H9 (cell line): ENCODE data around the gene DOCK11. TPM values are rescaled to one million over a fixed set of nuclear protein-coding genes. Genes with fewer than 3 reads are reported as not detected.

ENCODE experiments used
- DNase-seq: peaks from one replicate; pipeline ENCODE4 v3.0.0-alpha.2; 2017
- H2AFZ ChIP-seq: one replicate; pipeline ENCODE4 v1.6.1; 2013; ENCODE audit warnings: mild to moderate bottlenecking, low read length, control low read depth, moderate library complexity
- H2AK5ac ChIP-seq: 2 replicates; pipeline ENCODE4 v1.6.1; 2013; ENCODE audit warnings: low read length, control low read depth, mixed read lengths; ENCODE audit not compliant: insufficient read length
- H2BK120ac ChIP-seq: one replicate; pipeline ENCODE4 v1.6.1; 2013; ENCODE audit warnings: low read depth, mild to moderate bottlenecking, low read length, control low read depth, inconsistent platforms; ENCODE audit not compliant: poor library complexity, severe bottlenecking
- H2BK12ac ChIP-seq: 2 replicates; pipeline ENCODE4 v1.6.1; 2013; ENCODE audit warnings: low read length, control low read depth, mixed read lengths, low read depth; ENCODE audit not compliant: insufficient read length
- H2BK15ac ChIP-seq: 2 replicates; pipeline ENCODE4 v1.6.1; 2013; ENCODE audit warnings: low read depth, low read length, control low read depth
- H2BK20ac ChIP-seq: one replicate; pipeline ENCODE4 v1.6.1; 2013; ENCODE audit warnings: low read depth, mild to moderate bottlenecking, low read length, control low read depth, inconsistent platforms; ENCODE audit not compliant: poor library complexity, severe bottlenecking
- H2BK5ac ChIP-seq: 2 replicates; pipeline ENCODE4 v1.6.1; 2013; ENCODE audit warnings: low read length, control low read depth, mixed read lengths; ENCODE audit not compliant: insufficient read length
- H3K14ac ChIP-seq: 2 replicates; pipeline ENCODE4 v1.6.1; 2013; ENCODE audit warnings: low read length, control low read depth; ENCODE audit not compliant: insufficient read depth
- H3K18ac ChIP-seq: 2 replicates; pipeline ENCODE4 v1.6.1; 2013; ENCODE audit warnings: low read depth, mild to moderate bottlenecking, mixed read lengths, low read length, control low read depth; ENCODE audit not compliant: insufficient read length
- H3K23ac ChIP-seq: 2 replicates; pipeline ENCODE4 v1.6.1; 2013; ENCODE audit warnings: low read length, control low read depth, mixed read lengths, low read depth; ENCODE audit not compliant: insufficient read length
- H3K23me2 ChIP-seq: 2 replicates; pipeline ENCODE4 v1.6.1; 2013; ENCODE audit warnings: low read depth, mild to moderate bottlenecking, mixed read lengths, low read length, control low read depth; ENCODE audit not compliant: insufficient read length, poor library complexity, severe bottlenecking
- H3K27ac ChIP-seq: 2 replicates; pipeline ENCODE4 v1.5.1; 2013; ENCODE audit warnings: low read length, control low read depth, mixed read lengths, low read depth; ENCODE audit not compliant: insufficient read length
- H3K27me3 ChIP-seq: 2 replicates; pipeline ENCODE4 v1.6.1; 2013; ENCODE audit warnings: low read length, control low read depth, inconsistent platforms; ENCODE audit not compliant: insufficient read depth
- H3K4ac ChIP-seq: 2 replicates; pipeline ENCODE4 v1.6.1; 2013; ENCODE audit warnings: low read depth, mild to moderate bottlenecking, control low read depth, inconsistent platforms, low read length, moderate library complexity
- H3K4me1 ChIP-seq: 2 replicates; pipeline ENCODE4 v1.6.1; 2013; ENCODE audit warnings: low read length, control low read depth, inconsistent platforms; ENCODE audit not compliant: insufficient read depth
- H3K4me2 ChIP-seq: 2 replicates; pipeline ENCODE4 v1.6.1; 2013; ENCODE audit warnings: low read length, control low read depth, mixed read lengths; ENCODE audit not compliant: insufficient read length, insufficient read depth
- H3K56ac ChIP-seq: 2 replicates; pipeline ENCODE4 v1.6.1; 2013; ENCODE audit warnings: low read depth, mild to moderate bottlenecking, mixed read lengths, low read length, control low read depth; ENCODE audit not compliant: insufficient read length
- H3K79me1 ChIP-seq: 2 replicates; pipeline ENCODE4 v1.6.1; 2013; ENCODE audit warnings: low read depth, mild to moderate bottlenecking, moderate library complexity, low read length, control low read depth, inconsistent platforms; ENCODE audit not compliant: insufficient read depth, poor library complexity, severe bottlenecking
- H3K79me2 ChIP-seq: 2 replicates; pipeline ENCODE4 v1.6.1; 2013; ENCODE audit warnings: low read length, control low read depth, inconsistent platforms; ENCODE audit not compliant: insufficient read depth
- H3K9ac ChIP-seq: 2 replicates; pipeline ENCODE4 v1.6.1; 2013; ENCODE audit warnings: low read length, control low read depth, mixed read lengths; ENCODE audit not compliant: insufficient read length; ENCODE audit errors: extremely low read depth
- H3K9me3 ChIP-seq: one replicate; pipeline ENCODE4 v1.6.1; 2013; ENCODE audit warnings: low read depth, low read length, inconsistent platforms; ENCODE audit not compliant: control insufficient read depth
- H3T11ph ChIP-seq: one replicate; pipeline ENCODE4 v1.6.1; 2013; ENCODE audit warnings: mild to moderate bottlenecking, low read length, control low read depth, inconsistent platforms
- H4K20me1 ChIP-seq: one replicate; pipeline ENCODE4 v1.6.1; 2013; ENCODE audit not compliant: control insufficient read depth, insufficient read length, insufficient read depth
- H4K5ac ChIP-seq: 2 replicates; pipeline ENCODE4 v1.6.1; 2013; ENCODE audit warnings: low read depth, mild to moderate bottlenecking, mixed read lengths, low read length, control low read depth; ENCODE audit not compliant: insufficient read length
- H4K8ac ChIP-seq: replicated peaks from 2 replicates; pipeline ENCODE4 v1.6.1; 2013; ENCODE audit warnings: low read length, control low read depth, mixed read lengths, low read depth; ENCODE audit not compliant: insufficient read length
- H4K91ac ChIP-seq: 2 replicates; pipeline ENCODE4 v1.6.1; 2013; ENCODE audit warnings: low read depth, mild to moderate bottlenecking, moderate library complexity, mixed read lengths, low read length, control low read depth; ENCODE audit not compliant: insufficient read length
- H3K27ac Mint-ChIP-seq, 3 experiments: 2 replicates in 2 of 3; 3 replicates in 1 of 3; pipeline ENCODE4 v1.8.0; 2020 to 2021; ENCODE audit warnings: mixed read lengths in 3 of 3, mild to moderate bottlenecking in 1 of 3, moderate library complexity in 1 of 3
- H3K27me3 Mint-ChIP-seq: 2 replicates; pipeline ENCODE4 v1.8.0; 2021; ENCODE audit warnings: low read depth, mild to moderate bottlenecking, moderate library complexity, mixed read lengths
- H3K36me3 Mint-ChIP-seq, 3 experiments: 2 replicates in 2 of 3; 3 replicates in 1 of 3; pipeline ENCODE4 v1.8.0; 2020 to 2021; ENCODE audit warnings: low read depth in 3 of 3, mixed read lengths in 3 of 3; ENCODE audit not compliant: insufficient read depth in 1 of 3
- H3K4me1 Mint-ChIP-seq, 2 experiments: 2 replicates each; pipeline ENCODE4 v1.8.0; 2020; ENCODE audit warnings: mixed read lengths in 2 of 2
- H3K4me3 Mint-ChIP-seq, 2 experiments: 2 replicates in 1 of 2; 3 replicates in 1 of 2; pipeline ENCODE4 v1.8.0; 2020 to 2021; ENCODE audit warnings: mild to moderate bottlenecking in 2 of 2, mixed read lengths in 2 of 2, moderate library complexity in 1 of 2
- H3K9me3 Mint-ChIP-seq, 2 experiments: 2 replicates in 1 of 2; 3 replicates in 1 of 2; pipeline ENCODE4 v1.8.0; 2020; ENCODE audit warnings: mild to moderate bottlenecking in 2 of 2, mixed read lengths in 2 of 2, moderate library complexity in 1 of 2
- WGBS: extraction: QIAGEN DNeasy Blood & Tissue Kit; methylation state at CpG from one replicate; pipeline ENCODE4 v1.1.7; 2013; ENCODE audit warnings: missing lambda C conversion rate, low lambda C conversion rate, mixed read lengths; ENCODE audit not compliant: insufficient read length; ENCODE audit errors: extremely low coverage; 5-methylcytosine and 5-hydroxymethylcytosine counted together
- total RNA-seq: library from RNA; stranded (reverse); gene quantifications from 2 replicates; pipeline ENCODE4 v1.2.1, GENCODE V29; 2021
- TF ChIP-seq, protein P1 (sequence below): fragments of 200-600 bp; sonication (generic); conservative IDR thresholded peaks from 3 replicates; pipeline ENCODE4 v1.8.0; 2021; ENCODE audit warnings: antibody characterized with exemption, mild to moderate bottlenecking

DOCK11 gene
- total RNA-seq, 1 experiment from 2014 or later, result 6.2 TPM

DNA sequence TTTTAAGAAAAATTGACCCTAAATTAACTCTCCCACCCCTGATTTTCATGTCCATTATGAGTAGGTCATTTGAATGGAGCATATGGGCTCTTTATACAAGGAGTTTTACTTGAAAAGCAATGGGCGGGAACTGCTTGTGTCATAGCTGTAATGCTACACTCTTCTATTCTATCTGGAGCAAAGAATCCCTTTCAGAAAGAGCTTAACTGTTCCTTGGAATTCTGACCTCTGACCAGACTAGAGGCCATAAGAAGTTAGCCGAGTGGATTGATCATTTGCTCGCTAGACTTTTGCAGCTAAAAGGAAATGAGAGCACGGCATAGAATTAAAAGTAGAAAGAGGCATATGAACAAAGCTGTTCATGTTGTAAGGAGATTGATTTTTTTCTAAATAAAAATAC, 79.1 kb downstream of the DOCK11 start:
- Histone ChIP-seq H2BK15ac (no peak overlapping the region), H2BK5ac (no peak overlapping the region), H3K27me3 (no peaks in the 10 kb centered on the region)

More for the DNA sequence above, 79.1 kb downstream of the DOCK11 start:
- no peak for DNase-seq
- H3K4me2 ChIP-seq, result no peak overlapping the region
- WGBS, result no CpG with 5 or more reads among the region's 4 CpGs
- no peak overlapping the region for H3T11ph ChIP-seq
- H3K4me1 Mint-ChIP-seq, result peaks cover 0 to 2% of the 10 kb centered on the region in 2 experiments; a peak in 1 of 4 replicates
- no peak overlapping the region for H3K14ac ChIP-seq
- no peak overlapping the region for H3K23ac ChIP-seq
- H3K27ac Mint-ChIP-seq, result no peak overlapping the region
- no peak overlapping the region for H2BK20ac ChIP-seq
- H2AK5ac ChIP-seq, result no peak overlapping the region
- H3K79me1 ChIP-seq, result no peaks in the 10 kb centered on the region
- H4K8ac ChIP-seq, result no peak overlapping the region
- no peak overlapping the region for H3K4ac ChIP-seq
- H3K9ac ChIP-seq, result no peak overlapping the region
- H3K18ac ChIP-seq, result no peak overlapping the region
- H2BK120ac ChIP-seq, result no peak overlapping the region
- no peaks in the 10 kb centered on the region for H3K79me2 ChIP-seq
- H3K27me3 Mint-ChIP-seq, result no peaks in the 10 kb centered on the region
- peaks cover 0 to 40% of the 10 kb centered on the region in 2 experiments; a peak in 2 of 5 replicates for H3K9me3 Mint-ChIP-seq
- H3K9me3 ChIP-seq, result peaks cover 55% of the 10 kb centered on the region
- no peaks in the 10 kb centered on the region for H4K20me1 ChIP-seq
- no peak overlapping the region for H3K4me3 Mint-ChIP-seq
- H3K36me3 Mint-ChIP-seq, result peaks cover 0 to 11% (median 6%) of the 10 kb centered on the region in 3 experiments; a peak in 2 of 7 replicates
- H2BK12ac ChIP-seq, result no peak overlapping the region
- no peaks in the 10 kb centered on the region for H3K4me1 ChIP-seq
- TF ChIP-seq, protein P1, sequence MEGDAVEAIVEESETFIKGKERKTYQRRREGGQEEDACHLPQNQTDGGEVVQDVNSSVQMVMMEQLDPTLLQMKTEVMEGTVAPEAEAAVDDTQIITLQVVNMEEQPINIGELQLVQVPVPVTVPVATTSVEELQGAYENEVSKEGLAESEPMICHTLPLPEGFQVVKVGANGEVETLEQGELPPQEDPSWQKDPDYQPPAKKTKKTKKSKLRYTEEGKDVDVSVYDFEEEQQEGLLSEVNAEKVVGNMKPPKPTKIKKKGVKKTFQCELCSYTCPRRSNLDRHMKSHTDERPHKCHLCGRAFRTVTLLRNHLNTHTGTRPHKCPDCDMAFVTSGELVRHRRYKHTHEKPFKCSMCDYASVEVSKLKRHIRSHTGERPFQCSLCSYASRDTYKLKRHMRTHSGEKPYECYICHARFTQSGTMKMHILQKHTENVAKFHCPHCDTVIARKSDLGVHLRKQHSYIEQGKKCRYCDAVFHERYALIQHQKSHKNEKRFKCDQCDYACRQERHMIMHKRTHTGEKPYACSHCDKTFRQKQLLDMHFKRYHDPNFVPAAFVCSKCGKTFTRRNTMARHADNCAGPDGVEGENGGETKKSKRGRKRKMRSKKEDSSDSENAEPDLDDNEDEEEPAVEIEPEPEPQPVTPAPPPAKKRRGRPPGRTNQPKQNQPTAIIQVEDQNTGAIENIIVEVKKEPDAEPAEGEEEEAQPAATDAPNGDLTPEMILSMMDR, result no peak
- no peak overlapping the region for H4K91ac ChIP-seq
- H3K23me2 ChIP-seq, result no peaks in the 10 kb centered on the region
- no peak overlapping the region for H2AFZ ChIP-seq
- H3K56ac ChIP-seq, result no peak overlapping the region
- no peak overlapping the region for H3K27ac ChIP-seq
- no peak overlapping the region for H4K5ac ChIP-seq
